HG02840 (cell line): ENCODE data around the gene CTSE.
"Not testable (repeated sequence)": the region's sequence is repeated elsewhere in the genome, so short reads cannot be mapped to it uniquely, and the experiment has no call there.

ENCODE experiments used
- ATAC-seq: cut with Tn5 transposase; IDR thresholded peaks from one replicate; pipeline ENCODE4 v1.9.1; 2021; ENCODE audit warnings: mild to moderate bottlenecking, moderate library complexity, moderate number of reproducible peaks; ENCODE audit not compliant: unreplicated experiment, low FRiP score

The CTSE gene

GRCh38 chr1:206023695-206024094, at the start of gene CTSE:
Gene CTSE, minus strand, starts transcription at chr1:206023895. Its CDS starts 104 bp downstream, at chr1:206023791.
- no peak for ATAC-seq

GRCh38 chr1:206070627-206071304, 47.1 kb upstream of the CTSE start:
- no peak for ATAC-seq

- no peak for ATAC-seq
These were observed 44.6 kb upstream of the CTSE start for GRCh38 chr1:206068314-206068713.

DNA sequence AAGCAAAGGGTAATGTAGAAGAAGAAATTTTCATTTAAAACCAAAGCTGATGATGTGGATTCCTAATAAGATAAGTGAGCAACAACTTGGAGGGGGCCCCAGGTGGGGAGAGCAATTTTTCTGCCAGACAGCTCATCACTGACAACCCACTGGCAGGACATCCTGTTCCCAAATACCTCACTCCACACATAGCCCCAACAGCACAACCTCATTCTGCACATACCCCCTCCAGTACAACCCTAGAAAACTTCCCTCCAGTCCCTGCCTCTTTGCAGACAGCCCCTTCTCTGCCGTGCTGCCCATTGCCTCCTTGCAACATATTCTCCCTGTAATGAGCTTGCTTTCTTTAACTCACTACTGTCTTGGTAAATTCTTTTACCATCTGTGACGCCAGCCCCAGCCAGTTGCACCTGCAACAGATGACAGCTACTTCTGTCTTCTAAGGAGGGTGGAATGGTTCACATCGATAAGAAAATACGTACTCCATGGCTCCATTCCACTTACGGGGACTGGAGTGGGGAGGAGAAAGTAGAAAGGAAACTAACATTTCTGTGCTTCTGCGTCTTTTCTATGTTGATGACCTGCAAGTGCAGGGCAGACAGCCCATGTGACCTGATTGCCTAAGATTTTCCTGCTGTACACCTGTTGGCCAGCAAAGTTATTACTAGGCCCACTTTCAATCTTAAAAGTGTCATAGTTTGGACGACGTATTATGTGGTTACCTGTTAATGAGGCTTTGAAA, 44.0 kb upstream of the CTSE start:
- ATAC-seq, result no peak

GRCh38 chr1:206066479-206067171, 42.9 kb upstream of the CTSE start:
- no peak for ATAC-seq

GRCh38 chr1:206065547-206066145, 42.0 kb upstream of the CTSE start:
- ATAC-seq, result no peak

DNA sequence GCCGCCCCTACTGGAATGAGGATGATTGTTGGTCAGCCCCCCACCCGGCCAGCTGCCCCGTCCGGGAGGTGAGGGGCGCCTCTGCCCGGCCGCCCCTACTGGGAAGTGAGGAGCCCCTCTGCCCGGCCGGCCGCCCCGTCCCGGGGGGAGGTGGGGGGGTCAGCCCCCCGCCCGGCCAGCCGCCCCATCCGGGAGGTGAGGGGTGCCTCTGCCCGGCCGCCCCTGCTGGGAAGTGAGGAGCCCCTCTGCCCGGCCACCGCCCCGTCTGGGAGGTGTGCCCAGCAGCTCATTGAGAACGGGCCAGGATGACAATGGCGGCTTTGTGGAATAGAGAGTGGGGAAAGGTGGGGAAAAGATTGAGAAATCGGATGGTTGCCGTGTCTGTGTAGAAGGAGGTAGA, 40.8 kb upstream of the CTSE start:
- ATAC-seq, result not testable (repeated sequence)

GRCh38 chr1:206064001-206064400, 40.3 kb upstream of the CTSE start:
- not testable (repeated sequence) for ATAC-seq

- ATAC-seq, result no peak
These were observed 38.8 kb upstream of the CTSE start for GRCh38 chr1:206062464-206062863.

- ATAC-seq, result no peak
These were observed 37.1 kb upstream of the CTSE start for GRCh38 chr1:206060844-206061243.

GRCh38 chr1:206059355-206059915, 35.7 kb upstream of the CTSE start:
- no peak for ATAC-seq

- no peak for ATAC-seq
These were observed 35.2 kb upstream of the CTSE start for GRCh38 chr1:206058927-206059292.

GRCh38 chr1:206058289-206058926, 34.7 kb upstream of the CTSE start:
- not testable (repeated sequence) for ATAC-seq

GRCh38 chr1:206055639-206056323, 32.1 kb upstream of the CTSE start:
- not testable (repeated sequence) for ATAC-seq

GRCh38 chr1:206055069-206055625, 31.5 kb upstream of the CTSE start:
- not testable (repeated sequence) for ATAC-seq

DNA sequence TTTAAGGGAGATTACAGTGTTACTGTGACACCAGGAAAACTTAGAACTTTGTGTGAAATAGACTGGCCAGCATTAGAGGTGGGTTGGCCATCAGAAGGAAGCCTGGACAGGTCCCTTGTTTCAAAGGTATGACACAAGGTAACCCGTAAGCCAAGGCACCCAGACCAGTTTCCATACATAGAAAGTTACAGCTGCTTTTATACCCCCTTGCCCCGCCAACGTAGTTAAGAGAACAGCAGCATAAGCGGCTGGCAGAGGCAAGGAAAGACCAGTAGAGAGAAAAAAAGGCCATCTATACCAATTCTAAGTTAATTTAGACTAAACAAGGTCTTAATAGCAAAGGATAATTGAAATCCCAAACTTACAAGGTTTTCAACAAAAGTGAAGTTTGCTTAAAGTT, 29.9 kb upstream of the CTSE start:
- ATAC-seq, result not testable (repeated sequence)

- ATAC-seq, result not testable (repeated sequence)
These were observed 29.4 kb upstream of the CTSE start, which contains the start of gene RHEX for GRCh38 chr1:206052919-206053610. Gene RHEX, plus strand, starts transcription at chr1:206053173. Its CDS starts 44,656 bp downstream, at chr1:206097829.

DNA sequence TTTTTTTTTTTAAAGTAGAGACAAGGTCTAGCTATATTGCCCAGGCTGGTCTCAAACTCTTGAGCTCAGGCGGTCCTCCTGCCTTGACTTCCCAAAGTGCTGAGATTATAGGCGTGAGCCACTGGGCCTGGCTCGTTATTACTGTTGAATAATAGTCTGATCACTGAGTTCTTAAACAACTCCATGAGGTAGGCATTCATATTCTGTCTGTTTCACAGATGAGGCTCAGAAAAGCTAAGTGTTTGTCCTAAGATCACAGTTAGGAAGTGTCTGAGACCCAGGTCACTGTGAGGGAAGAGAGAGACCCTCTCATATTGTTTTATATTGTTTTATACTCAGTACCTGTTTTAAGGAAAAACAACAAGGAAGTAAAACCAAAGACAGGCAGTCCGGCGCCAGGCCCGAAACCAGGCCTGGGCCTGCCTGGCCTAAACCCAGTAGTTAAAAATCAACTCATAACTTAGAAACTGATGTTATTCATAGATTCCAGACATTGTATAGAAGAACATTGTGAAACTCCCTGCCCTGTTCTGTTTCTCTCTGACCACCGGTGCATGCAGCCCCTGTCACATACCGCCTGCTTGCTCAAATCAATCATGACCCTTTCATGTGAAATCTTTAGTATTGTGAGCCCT, 28.7 kb upstream of the CTSE start:
- ATAC-seq, result not testable (repeated sequence)
